T-helper 17 cell (primary cell): ENCODE results near the gene ITK. TPM values are rescaled to one million over a fixed set of nuclear protein-coding genes. Genes with fewer than 3 reads are reported as not detected.

Source experiments
- ATAC-seq: fragments of 150-1000 bp; cut with Tn5 transposase; 2 replicates; pipeline ENCODE4 v1.10.0; 2021; ENCODE audit warnings: mild to moderate bottlenecking, moderate library complexity
- DNase-seq, 3 donors: peaks; one replicate each; pipeline versions ENCODE4 v3.0.0 to v3.0.0-alpha.2; 2020 to 2021
- H3K9me3 ChIP-seq: one replicate; pipeline ENCODE4 v1.7.0; 2013; ENCODE audit warnings: low read length, mild to moderate bottlenecking; ENCODE audit not compliant: control insufficient read depth, poor library complexity, severe bottlenecking
- H3K27ac Mint-ChIP-seq: one replicate; pipeline ENCODE4 v1.8.0; 2022; ENCODE audit warnings: mild to moderate bottlenecking, moderate library complexity, mixed read lengths
- H3K27me3 Mint-ChIP-seq: one replicate; pipeline ENCODE4 v1.8.0; 2022; ENCODE audit warnings: mixed read lengths
- H3K36me3 Mint-ChIP-seq: one replicate; pipeline ENCODE4 v1.8.0; 2022; ENCODE audit warnings: low read depth, mixed read lengths
- H3K4me1 Mint-ChIP-seq: one replicate; pipeline ENCODE4 v1.8.0; 2022; ENCODE audit warnings: mild to moderate bottlenecking, mixed read lengths
- H3K4me3 Mint-ChIP-seq: one replicate; pipeline ENCODE4 v1.8.0; 2022; ENCODE audit warnings: mild to moderate bottlenecking, moderate library complexity, mixed read lengths
- total RNA-seq, 4 donors: library from RNA in 2 of 4; stranded (reverse) in 2 of 4; gene quantifications; one replicate each; pipeline ENCODE4 v1.2.3 and lab custom pipeline; 2022 to 2026

The ITK gene
- total RNA-seq = 100 to 1,000 TPM; 235 to 319 TPM
- total RNA-seq (lab: John Stamatoyannopoulos, UW) = 711 to 713 reads per million in 2 donors

- Mint-ChIP-seq H3K4me3 (peak within 1 kb of the TSS; percentile 97), H3K4me1 (peaks cover 42% of the 10 kb centered on the region), H3K36me3 (peaks cover 8% of the 10 kb centered on the region), H3K27me3 (no peaks in the 10 kb centered on the region), H3K27ac (peak within 1 kb of the TSS; percentile 97)
- H3K9me3 ChIP-seq = no peaks in the 10 kb centered on the region
- DNase-seq (no peak), ATAC-seq (peak; percentile 89)
Measured at GRCh38 chr5:157180374-157181264, at the start of gene ITK. Gene ITK, plus strand, starts transcription at chr5:157180840. Its CDS starts 138 bp downstream, at chr5:157180978.

- no peaks in the 10 kb centered on the region for H3K27me3 Mint-ChIP-seq
- peaks cover 8% of the 10 kb centered on the region for H3K4me1 Mint-ChIP-seq
- H3K36me3 Mint-ChIP-seq = peaks cover 2% of the 10 kb centered on the region
- no peak overlapping the region for H3K4me3 Mint-ChIP-seq
- no peak for DNase-seq
- ATAC-seq = no peak
- H3K9me3 ChIP-seq = no peaks in the 10 kb centered on the region
- peak overlapping the region; percentile 34 for H3K27ac Mint-ChIP-seq
Measured at GRCh38 chr5:157130925-157131324, 49.7 kb upstream of the ITK start.

DNA sequence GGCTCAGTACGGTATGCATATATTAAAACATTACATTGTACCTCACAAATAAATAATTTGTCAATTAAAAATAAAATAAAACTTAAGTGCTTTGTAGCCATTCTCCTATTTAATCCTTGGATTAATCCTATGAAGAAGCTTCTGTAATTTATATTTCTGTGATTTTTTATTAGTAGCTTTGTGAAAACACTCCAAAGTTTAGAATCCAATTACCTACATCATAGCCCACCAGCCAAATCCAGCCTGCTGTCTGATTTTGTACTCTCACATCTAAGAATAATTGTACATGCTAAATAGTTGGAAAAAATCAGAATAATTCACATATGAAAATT, 48.4 kb upstream of the ITK start:
- Mint-ChIP-seq H3K36me3 (no peaks in the 10 kb centered on the region), H3K4me3 (no peak overlapping the region), H3K4me1 (peaks cover 11% of the 10 kb centered on the region), H3K27me3 (no peaks in the 10 kb centered on the region), H3K27ac (no peak overlapping the region)
- H3K9me3 ChIP-seq = no peaks in the 10 kb centered on the region
- no peak for ATAC-seq
- DNase-seq = no peak

DNA sequence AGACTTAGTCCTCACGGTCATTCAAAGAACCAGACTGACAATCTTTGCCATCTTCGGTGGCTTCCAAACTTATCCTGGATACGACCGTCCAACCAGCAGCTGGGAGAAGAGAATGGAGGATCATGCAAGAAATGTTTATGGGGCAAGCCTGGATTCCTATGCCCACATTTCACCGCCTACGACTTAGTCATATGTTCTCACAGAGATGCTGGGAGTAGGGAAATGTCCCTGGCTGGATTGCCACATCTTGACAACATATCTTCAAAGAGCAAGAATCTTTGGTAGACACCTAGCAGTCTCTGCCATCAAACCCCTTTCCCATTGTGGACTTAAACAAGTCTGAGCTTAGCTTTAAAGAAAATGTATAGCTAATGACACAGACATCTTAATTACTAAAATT, 42.9 kb upstream of the ITK start:
- H3K9me3 ChIP-seq = no peaks in the 10 kb centered on the region
- Mint-ChIP-seq H3K27me3 (no peaks in the 10 kb centered on the region), H3K27ac (no peak overlapping the region), H3K4me1 (peaks cover 31% of the 10 kb centered on the region), H3K36me3 (no peaks in the 10 kb centered on the region), H3K4me3 (no peak overlapping the region)
- no peak for DNase-seq
- ATAC-seq = no peak

DNA sequence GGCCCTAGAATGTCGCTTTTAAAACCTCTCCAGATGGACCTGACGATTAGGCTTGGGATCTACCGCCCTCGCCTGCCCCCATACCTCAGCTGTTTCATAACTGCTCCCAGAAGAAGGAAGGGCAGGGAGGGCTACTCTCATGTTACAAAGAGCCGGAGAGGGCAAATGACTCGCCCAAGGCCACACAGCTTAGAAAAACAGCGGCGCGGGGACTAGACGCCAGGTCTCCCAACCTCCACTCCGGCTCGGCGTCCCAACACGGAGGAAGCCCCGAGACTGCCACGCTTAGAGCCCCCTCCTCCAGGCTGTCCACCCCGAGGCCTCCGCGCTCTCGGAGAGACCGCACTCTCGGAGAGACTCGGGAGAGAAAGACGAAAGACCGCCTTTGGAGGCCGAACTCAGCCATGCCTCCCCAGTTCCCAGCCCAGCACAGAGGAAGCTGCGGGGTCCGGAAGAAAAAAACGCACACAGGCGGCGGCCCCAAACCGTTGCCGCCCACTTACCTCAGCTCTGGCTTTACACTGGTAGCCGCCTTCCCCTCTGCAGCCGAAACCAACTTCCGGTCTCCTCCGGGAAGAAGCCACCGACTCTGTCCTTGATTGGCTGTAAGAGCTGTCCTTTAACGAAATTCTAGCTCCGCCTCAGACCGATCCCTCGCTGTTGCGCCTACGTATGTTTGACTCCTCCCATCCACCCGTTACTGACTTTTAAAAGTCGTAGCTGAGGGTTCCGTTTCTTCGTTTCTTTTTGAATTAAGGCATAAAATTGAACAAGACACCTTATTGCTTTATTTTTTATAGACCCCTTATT, 38.1 kb upstream of the ITK start, which contains the start of gene MED7:
Gene MED7 (minus strand): TSS at position 549 of the 810 bp plus-strand sequence. CDS start 3,434 bp downstream, outside the sequence.
- no peaks in the 10 kb centered on the region for H3K9me3 ChIP-seq
- Mint-ChIP-seq H3K27me3 (no peaks in the 10 kb centered on the region), H3K36me3 (no peaks in the 10 kb centered on the region), H3K27ac (peak within 1 kb of the TSS; percentile 97), H3K4me1 (peaks cover 35% of the 10 kb centered on the region), H3K4me3 (peak within 1 kb of the TSS; percentile 96)
- DNase-seq = peak; percentile 79 to 89 (median 82)
- peak; percentile 96 for ATAC-seq

DNA sequence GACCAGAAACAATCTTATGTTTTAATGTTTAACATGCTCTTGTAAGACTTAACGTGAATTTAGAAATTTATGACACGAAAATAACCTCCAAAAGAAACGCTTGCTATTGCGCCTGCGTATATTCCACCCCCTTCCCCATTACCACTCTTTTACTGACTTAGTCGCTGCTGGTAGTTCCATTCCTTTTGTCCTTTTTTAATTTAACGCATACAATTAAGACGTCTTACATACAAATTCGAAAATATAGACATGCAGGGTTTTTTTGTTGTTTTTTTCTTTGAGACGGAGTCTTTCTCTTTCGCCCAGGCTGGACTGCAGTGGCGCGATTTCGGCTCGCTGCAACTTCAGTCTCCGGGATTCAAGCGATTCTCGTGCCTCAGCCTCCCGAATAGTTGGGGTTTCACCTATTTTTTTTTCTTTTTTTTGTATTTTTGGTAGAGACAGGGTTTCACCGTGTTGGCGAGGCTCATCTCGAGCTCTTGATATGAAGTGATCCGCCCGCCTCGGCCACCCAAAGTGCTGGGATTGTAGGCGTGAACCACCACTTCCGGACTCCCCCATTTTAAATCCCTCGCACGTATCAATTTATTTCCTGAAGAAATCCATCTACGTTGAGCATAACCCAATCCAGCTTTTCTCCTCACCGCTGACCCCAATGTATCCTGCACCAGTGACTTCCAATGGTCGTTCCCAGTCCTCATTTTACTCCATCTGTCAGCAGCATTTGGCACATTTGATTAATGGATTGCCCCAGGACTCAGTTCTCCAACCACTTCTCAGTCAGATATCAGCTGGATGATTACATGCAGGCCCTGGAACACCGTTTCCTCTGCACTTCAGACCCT, 37.3 kb upstream of the ITK start:
- Mint-ChIP-seq H3K4me1 (peaks cover 35% of the 10 kb centered on the region), H3K4me3 (peak overlapping the region; percentile 96), H3K27me3 (no peaks in the 10 kb centered on the region), H3K36me3 (no peaks in the 10 kb centered on the region), H3K27ac (peak overlapping the region; percentile 97)
- H3K9me3 ChIP-seq = no peaks in the 10 kb centered on the region
- peak; percentile 64 for ATAC-seq
- DNase-seq = peak in 2 of 3 donors; percentile 34 to 38

DNA sequence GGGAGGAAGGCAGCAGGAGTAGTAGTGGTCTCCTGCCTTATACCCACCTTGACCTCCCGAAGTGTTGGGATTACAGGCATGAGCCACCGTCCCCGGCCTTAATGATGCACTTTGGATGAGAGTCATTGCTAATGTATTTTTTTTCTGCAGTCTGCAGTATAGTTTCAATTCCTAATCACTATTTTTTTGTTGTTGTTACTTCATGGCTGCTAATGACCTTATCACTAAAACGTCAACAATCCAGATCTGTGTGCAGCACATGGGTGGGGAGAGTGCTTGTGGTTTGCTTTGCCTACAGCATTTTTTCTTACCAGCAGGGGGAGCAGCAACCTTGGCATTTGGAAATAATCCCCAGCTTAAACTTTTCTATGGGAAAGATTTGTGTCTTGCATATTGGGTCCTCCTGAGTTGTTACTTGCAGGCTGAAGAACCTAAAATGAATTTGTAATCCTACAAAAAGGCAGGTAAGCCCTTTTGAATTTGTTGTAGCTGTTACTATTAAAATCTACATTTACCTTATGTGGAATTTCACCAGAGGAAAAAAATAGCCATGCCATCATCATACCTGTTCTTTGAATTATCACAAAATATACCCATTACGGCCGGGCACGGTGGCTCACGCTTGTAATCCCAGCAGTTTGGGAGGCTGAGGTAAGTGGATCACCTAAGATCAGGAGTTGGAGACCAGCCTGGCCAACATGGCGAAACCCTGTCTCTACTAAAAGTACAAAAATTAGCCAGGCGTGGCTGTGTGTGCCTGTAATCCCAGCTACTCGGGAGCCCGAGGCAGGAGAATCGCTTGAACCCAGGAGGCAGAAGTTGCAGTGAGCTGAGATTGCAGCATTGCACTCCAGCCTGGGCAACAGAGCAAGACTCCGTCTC, 31.7 kb upstream of the ITK start:
- H3K4me1 Mint-ChIP-seq = peaks cover 28% of the 10 kb centered on the region
- peak overlapping the region; percentile 41 for H3K4me3 Mint-ChIP-seq
- DNase-seq (peak; percentile 51 to 80 (median 61)), ATAC-seq (peak; percentile 91)
- H3K27me3 Mint-ChIP-seq = no peaks in the 10 kb centered on the region
- H3K36me3 Mint-ChIP-seq = no peaks in the 10 kb centered on the region
- H3K27ac Mint-ChIP-seq = peak overlapping the region; percentile 87
- no peaks in the 10 kb centered on the region for H3K9me3 ChIP-seq

DNA sequence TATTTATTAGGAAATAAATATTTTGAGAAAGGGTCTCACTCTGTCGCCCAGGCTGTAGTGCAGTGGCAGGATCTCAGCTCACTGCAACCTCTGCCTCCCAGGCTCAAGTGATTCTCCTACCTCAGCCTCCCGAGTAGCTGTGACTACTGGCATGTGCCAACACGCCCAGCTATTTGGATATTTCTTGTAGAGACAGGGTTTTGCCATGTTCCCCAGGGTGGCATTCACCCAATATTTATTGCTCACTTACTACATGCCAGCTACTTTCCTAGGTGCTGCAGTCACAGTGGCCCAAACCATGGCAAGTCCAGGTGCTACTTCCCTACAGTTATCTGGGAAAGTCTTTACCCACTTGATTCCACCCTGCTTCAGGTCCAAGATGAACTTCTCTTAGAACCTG, 29.6 kb upstream of the ITK start:
- Mint-ChIP-seq H3K27me3 (no peaks in the 10 kb centered on the region), H3K4me1 (peaks cover 38% of the 10 kb centered on the region), H3K27ac (peak overlapping the region; percentile 19), H3K4me3 (no peak overlapping the region), H3K36me3 (no peaks in the 10 kb centered on the region)
- no peaks in the 10 kb centered on the region for H3K9me3 ChIP-seq
- ATAC-seq (no peak), DNase-seq (no peak)

- Mint-ChIP-seq H3K27ac (peak overlapping the region; percentile 92), H3K36me3 (no peaks in the 10 kb centered on the region), H3K4me1 (peaks cover 53% of the 10 kb centered on the region), H3K4me3 (peak overlapping the region; percentile 81), H3K27me3 (no peaks in the 10 kb centered on the region)
- DNase-seq = no peak
- ATAC-seq = no peak
- H3K9me3 ChIP-seq = no peaks in the 10 kb centered on the region
Measured at GRCh38 chr5:157155297-157155696, 25.3 kb upstream of the ITK start.

DNA sequence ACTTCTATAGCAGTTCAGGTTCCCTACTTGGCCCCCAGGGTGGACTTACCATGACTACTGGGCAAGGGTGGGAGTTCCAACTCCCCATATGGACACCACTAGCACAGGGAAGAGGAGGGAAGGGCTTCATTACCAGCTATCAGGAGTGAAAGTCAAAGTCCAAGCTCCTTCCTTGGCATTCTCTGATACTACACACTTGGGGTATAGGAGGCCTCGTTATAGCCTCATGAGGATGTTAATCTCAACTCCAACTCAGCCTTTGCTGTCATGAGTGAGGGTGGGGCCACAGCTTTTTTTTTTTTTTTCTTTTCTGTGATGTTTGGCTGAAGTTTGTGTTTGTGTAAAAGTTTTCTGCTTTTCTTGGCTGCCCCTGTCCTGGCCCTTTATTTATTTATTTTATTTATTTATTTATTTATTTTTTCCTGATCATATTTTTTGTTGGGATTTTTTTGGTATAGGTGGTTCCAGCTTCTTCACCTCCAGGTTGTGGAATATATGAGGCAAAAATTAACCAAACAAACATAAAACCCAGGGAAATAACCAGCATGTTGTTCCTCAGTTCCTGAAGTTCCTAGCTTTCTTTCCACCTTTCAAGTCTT, 23.2 kb upstream of the ITK start:
- H3K9me3 ChIP-seq = peaks cover 2% of the 10 kb centered on the region
- no peak overlapping the region for H3K4me3 Mint-ChIP-seq
- H3K27me3 Mint-ChIP-seq = no peaks in the 10 kb centered on the region
- H3K36me3 Mint-ChIP-seq = no peaks in the 10 kb centered on the region
- H3K27ac Mint-ChIP-seq = peak overlapping the region; percentile 92
- DNase-seq (no peak), ATAC-seq (no peak)
- peaks cover 56% of the 10 kb centered on the region for H3K4me1 Mint-ChIP-seq

DNA sequence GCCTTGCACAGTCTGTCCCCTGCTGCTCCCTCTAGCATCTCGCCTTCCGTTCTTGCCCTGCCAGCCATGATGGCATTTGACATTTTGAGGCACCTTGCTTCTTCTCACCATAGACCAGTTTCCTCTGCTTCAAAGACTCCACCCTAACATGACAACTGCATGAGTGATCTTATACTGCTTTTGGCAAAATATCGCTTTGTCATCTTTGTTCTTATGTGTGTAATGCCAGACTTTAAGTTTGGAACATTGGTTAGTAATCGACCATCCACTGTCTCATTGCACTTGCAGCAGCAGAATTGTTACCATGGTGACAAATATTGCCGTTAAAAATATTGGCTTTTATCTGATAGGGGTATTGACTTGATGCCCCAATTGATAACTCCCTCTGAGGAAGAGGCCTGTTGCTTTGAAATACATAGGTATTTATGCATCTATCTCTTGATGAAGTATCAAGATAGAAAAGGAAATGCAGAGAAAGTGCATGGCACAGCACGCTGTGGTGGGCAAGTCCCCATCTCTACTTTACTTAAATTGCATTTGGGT, 21.4 kb upstream of the ITK start:
- no peaks in the 10 kb centered on the region for H3K36me3 Mint-ChIP-seq
- DNase-seq = peak in 2 of 3 donors; percentile 25 to 56
- peak overlapping the region; percentile 92 for H3K27ac Mint-ChIP-seq
- no peaks in the 10 kb centered on the region for H3K27me3 Mint-ChIP-seq
- peak; percentile 81 for ATAC-seq
- peak overlapping the region; percentile 62 for H3K4me3 Mint-ChIP-seq
- peaks cover 56% of the 10 kb centered on the region for H3K4me1 Mint-ChIP-seq
- H3K9me3 ChIP-seq = peaks cover 2% of the 10 kb centered on the region
